Progenitor cell of endocrine pancreas (in vitro differentiated cells): ENCODE data around the gene POLL. TPM values are rescaled to one million over a fixed set of nuclear protein-coding genes. Genes with fewer than 3 reads are reported as not detected.

Experiments used
- DNase-seq: peaks from one replicate; pipeline ENCODE4 v3.0.0; 2021; ENCODE audit warnings: low spot score; ENCODE audit not compliant: unreplicated experiment
- H3K27ac Mint-ChIP-seq: 2 replicates; pipeline ENCODE4 v1.8.0; 2021; ENCODE audit warnings: mild to moderate bottlenecking, moderate library complexity, mixed read lengths
- H3K27me3 Mint-ChIP-seq: 2 replicates; pipeline ENCODE4 v1.8.0; 2021; ENCODE audit warnings: mixed read lengths
- H3K36me3 Mint-ChIP-seq: 2 replicates; pipeline ENCODE4 v1.8.0; 2022; ENCODE audit warnings: mixed read lengths; ENCODE audit not compliant: insufficient read depth
- H3K4me1 Mint-ChIP-seq: 2 replicates; pipeline ENCODE4 v1.8.0; 2021; ENCODE audit warnings: low read depth, mixed read lengths
- H3K4me3 Mint-ChIP-seq: 2 replicates; pipeline ENCODE4 v1.8.0; 2021; ENCODE audit warnings: low read depth, mild to moderate bottlenecking, moderate library complexity, mixed read lengths
- H3K9me3 Mint-ChIP-seq: 2 replicates; pipeline ENCODE4 v1.8.0; 2021; ENCODE audit warnings: low read depth, mixed read lengths
- total RNA-seq: library from RNA; stranded (reverse); gene quantifications from 2 replicates; pipeline ENCODE4 v1.2.1, GENCODE V29; 2021
- TF ChIP-seq, protein P1 (sequence below): fragments of 200-600 bp; sonication (generic); IDR thresholded peaks from one replicate; pipeline ENCODE4 v1.5.0; 2021; ENCODE audit warnings: antibody characterized with exemption, mild to moderate bottlenecking; ENCODE audit not compliant: unreplicated experiment

The POLL gene
- total RNA-seq, 1 donor from 2014 or later = 55.9 TPM

DNA sequence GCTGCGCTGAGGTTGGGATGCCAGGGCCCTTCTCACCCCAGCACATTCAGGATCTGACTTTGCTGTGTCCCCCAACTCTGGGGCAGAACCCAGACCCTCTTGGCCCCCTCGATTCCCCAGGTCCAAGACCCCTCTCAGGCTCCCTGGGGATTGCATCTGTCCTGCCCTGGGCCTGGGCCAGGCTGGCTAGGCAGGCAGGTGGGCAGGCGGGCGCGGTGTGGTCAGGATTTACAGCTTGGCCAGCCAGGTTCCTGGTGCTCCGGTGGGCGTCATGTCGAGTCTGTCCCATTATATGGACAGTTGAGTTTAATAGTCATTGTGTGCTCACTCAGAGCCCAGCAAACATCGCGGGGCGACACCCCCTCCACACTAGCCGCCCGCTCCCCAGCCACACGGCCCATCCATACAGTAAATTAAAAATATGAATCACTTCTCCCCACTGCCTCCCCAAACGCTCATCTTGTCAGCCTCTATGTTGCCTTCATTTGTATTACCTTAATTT lies 23.5 kb downstream of the POLL start:
- Mint-ChIP-seq H3K27me3 (peaks cover 57% of the 10 kb centered on the region), H3K9me3 (no peaks in the 10 kb centered on the region), H3K4me1 (peaks cover 9% of the 10 kb centered on the region), H3K27ac (no peak overlapping the region), H3K4me3 (no peak overlapping the region), H3K36me3 (no peaks in the 10 kb centered on the region)
- DNase-seq = no peak
- TF ChIP-seq, protein P1, sequence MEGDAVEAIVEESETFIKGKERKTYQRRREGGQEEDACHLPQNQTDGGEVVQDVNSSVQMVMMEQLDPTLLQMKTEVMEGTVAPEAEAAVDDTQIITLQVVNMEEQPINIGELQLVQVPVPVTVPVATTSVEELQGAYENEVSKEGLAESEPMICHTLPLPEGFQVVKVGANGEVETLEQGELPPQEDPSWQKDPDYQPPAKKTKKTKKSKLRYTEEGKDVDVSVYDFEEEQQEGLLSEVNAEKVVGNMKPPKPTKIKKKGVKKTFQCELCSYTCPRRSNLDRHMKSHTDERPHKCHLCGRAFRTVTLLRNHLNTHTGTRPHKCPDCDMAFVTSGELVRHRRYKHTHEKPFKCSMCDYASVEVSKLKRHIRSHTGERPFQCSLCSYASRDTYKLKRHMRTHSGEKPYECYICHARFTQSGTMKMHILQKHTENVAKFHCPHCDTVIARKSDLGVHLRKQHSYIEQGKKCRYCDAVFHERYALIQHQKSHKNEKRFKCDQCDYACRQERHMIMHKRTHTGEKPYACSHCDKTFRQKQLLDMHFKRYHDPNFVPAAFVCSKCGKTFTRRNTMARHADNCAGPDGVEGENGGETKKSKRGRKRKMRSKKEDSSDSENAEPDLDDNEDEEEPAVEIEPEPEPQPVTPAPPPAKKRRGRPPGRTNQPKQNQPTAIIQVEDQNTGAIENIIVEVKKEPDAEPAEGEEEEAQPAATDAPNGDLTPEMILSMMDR = no peak

DNA sequence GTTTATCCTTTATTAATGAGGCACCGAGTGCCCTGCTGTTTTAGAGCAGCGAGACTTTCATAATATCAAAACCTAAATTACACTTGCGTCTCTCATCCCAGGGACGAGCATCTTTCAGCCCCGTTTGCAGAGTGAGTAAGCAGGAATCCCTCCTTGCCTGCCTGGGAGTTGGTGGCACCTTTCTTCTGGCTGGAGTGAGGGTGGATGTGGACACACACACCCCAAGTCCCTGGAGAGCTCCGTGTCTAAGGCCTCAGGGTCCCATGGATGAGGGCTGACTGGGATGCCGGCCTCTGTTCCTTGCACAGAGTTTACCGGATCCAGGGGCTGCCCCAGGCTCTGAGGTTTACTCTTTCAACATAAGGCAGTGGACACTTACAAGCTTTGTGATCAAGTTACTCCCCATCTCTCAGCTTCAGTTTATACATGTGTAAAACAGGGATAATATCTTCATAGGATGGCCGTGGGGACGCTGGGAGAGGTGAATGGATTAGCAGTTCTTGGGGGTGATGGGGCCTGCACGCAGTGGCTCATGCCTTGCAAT lies 24.5 kb downstream of the POLL start:
- Mint-ChIP-seq H3K27me3 (peaks cover 50% of the 10 kb centered on the region), H3K4me3 (no peak overlapping the region), H3K9me3 (no peaks in the 10 kb centered on the region), H3K36me3 (no peaks in the 10 kb centered on the region), H3K4me1 (peaks cover 7% of the 10 kb centered on the region), H3K27ac (no peak overlapping the region)
- TF ChIP-seq, protein P1 = no peak
- DNase-seq = no peak

DNA sequence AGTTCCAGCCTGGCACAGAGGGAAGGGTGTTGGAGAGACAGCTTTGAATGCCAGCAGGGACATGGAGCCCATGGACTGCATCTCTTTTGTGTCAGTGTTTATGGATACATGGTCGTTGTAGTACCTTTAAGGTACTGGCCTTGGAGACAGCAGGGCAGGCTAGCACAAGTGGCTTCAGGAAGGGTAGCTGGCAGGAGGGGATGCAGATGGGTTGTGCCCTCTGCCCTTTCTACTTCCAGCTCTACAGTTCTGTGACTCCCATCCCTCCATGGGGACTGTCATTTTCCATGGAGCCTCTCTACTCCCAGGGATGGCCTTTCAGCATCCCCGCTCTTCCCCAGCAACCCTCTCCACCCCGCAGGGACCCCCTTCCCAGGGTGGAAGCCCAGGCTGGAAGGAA lies 25.1 kb downstream of the POLL start:
- H3K27ac Mint-ChIP-seq = no peak overlapping the region
- peaks cover 7% of the 10 kb centered on the region for H3K4me1 Mint-ChIP-seq
- no peaks in the 10 kb centered on the region for H3K36me3 Mint-ChIP-seq
- no peak overlapping the region for H3K4me3 Mint-ChIP-seq
- H3K9me3 Mint-ChIP-seq = no peaks in the 10 kb centered on the region
- DNase-seq = no peak
- peaks cover 44% of the 10 kb centered on the region for H3K27me3 Mint-ChIP-seq
- TF ChIP-seq, protein P1 = no peak

DNA sequence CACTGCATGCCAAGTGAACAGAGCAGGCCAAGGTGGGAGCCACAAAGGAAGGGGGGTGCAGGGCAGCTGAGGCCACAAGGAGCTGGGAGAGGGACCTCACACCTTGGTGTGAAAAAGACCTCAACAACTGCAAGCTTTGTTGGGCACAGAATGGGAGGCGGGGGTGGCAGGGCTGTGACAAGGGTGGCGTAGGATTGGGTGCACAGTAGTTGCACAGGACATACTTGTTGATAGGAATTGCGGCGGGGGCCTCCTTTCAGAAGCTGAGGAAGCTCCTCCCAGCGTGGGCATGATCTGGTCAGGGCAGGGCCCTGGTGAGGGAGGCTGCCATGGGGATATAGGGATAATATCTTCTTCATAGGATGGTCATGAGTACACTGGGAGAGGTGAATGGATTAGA lies 25.8 kb downstream of the POLL start:
- Mint-ChIP-seq H3K27ac (no peak overlapping the region), H3K27me3 (peaks cover 36% of the 10 kb centered on the region), H3K36me3 (no peaks in the 10 kb centered on the region), H3K4me1 (peaks cover 5% of the 10 kb centered on the region), H3K9me3 (no peaks in the 10 kb centered on the region), H3K4me3 (no peak overlapping the region)
- TF ChIP-seq, protein P1 = no peak
- no peak for DNase-seq

DNA sequence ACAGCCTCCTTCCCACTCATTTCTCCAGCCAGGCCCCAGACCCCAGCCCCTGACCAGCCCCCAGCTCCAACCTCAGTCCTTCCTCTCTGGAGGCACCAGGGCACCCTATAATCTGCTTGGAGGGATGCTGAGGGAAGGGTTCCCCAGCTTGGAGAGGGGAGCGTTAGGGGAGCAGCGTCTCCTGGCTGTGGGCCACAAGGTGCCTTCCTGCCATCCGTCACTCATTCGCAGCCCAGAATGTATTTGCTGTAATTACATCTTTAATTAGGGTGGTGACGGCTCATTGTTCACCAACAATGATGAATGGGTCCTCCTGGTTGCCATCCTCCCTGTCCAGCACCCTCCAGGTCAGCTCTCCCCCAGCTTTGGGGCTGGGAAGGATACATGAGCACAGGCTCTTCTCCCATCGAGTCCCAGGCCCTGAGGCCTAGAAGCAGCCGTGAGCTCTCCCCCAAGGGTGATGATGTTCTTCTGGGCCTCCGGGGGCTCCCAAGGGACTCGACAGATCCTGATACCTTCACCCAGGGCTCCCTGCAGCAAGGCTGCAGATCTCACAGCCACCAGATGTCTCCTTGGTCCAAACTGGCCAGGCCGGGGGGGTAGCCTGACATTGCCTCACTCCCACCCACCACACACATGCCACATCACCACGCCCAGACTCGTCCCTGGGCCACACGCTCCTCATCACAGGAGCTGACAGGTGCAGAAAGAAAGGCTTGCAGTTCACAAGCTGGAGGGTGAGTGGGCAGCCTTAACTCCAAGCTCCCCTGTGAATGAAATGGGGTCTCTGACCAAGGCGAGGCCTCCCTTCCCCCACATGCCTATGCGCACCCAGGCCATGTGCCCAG lies 26.8 kb downstream of the POLL start:
- H3K27ac Mint-ChIP-seq = peak overlapping the region; percentile 49
- TF ChIP-seq, protein P1 = no peak
- H3K27me3 Mint-ChIP-seq = peaks cover 30% of the 10 kb centered on the region
- H3K4me1 Mint-ChIP-seq = peaks cover 2% of the 10 kb centered on the region
- no peak for DNase-seq
- no peaks in the 10 kb centered on the region for H3K36me3 Mint-ChIP-seq
- H3K4me3 Mint-ChIP-seq = no peak overlapping the region
- no peaks in the 10 kb centered on the region for H3K9me3 Mint-ChIP-seq
